B cell (primary cell): ENCODE data around the gene PLEKHH2. TPM values are rescaled to one million over a fixed set of nuclear protein-coding genes. Genes with fewer than 3 reads are reported as not detected.

Experiments
- ATAC-seq: fragments of 200-7000 bp; cut with Tn5 transposase; one replicate; pipeline ENCODE4 v1.10.0; 2021; ENCODE audit warnings: low read depth, mild to moderate bottlenecking, moderate number of reproducible peaks, moderate library complexity
- CTCF ChIA-PET: fragments of 350-600 bp; sonication (Branson Sonifier 250); formaldehyde crosslinking; loops from one replicate; lab custom pipeline; 2021; ENCODE audit warnings: antibody characterized with exemption, inconsistent platforms; lab: Charles Lee
- POLR2A ChIA-PET: fragments of 350-600 bp; sonication (Branson Sonifier 250); formaldehyde crosslinking; loops from one replicate; lab custom pipeline; 2021; ENCODE audit warnings: antibody characterized with exemption; lab: Charles Lee
- DNase-seq: peaks from one replicate; pipeline ENCODE4 v3.0.0; 2013
- H2AFZ ChIP-seq: 2 replicates; pipeline ENCODE4 v1.6.1; 2012; ENCODE audit warnings: mild to moderate bottlenecking, low read depth, low read length; ENCODE audit not compliant: insufficient read depth, poor library complexity, severe bottlenecking
- H3K27ac ChIP-seq, 2 donors: 1 replicate in 1 of 2; 2 replicates in 1 of 2; pipeline ENCODE4 v1.5.1; 2012 to 2013; ENCODE audit warnings: low read length in 2 of 2, mild to moderate bottlenecking in 2 of 2, moderate library complexity in 1 of 2
- H3K27me3 ChIP-seq, 4 experiments: fragments of 200-600 bp in 1 of 4; sonication (generic) in 1 of 4; replicated peaks in 1 of 4; 1 replicate in 2 of 4; 2 replicates in 2 of 4; pipeline versions ENCODE4 v1.6.1 to v1.7.0; 2013 to 2016; ENCODE audit warnings: low read length in 3 of 4, mild to moderate bottlenecking in 2 of 4, mixed read lengths in 1 of 4, moderate library complexity in 1 of 4; ENCODE audit not compliant: insufficient read depth in 4 of 4, control insufficient read depth in 3 of 4; ENCODE audit errors: control extremely low read depth in 1 of 4
- H3K36me3 ChIP-seq, 2 experiments: replicated peaks in 1 of 2; 1 replicate in 1 of 2; 2 replicates in 1 of 2; pipeline versions ENCODE4 v1.6.1 to v1.7.1; 2013; ENCODE audit warnings: low read length in 1 of 2; ENCODE audit not compliant: insufficient read depth in 2 of 2, control insufficient read depth in 1 of 2; ENCODE audit errors: control extremely low read depth in 1 of 2, extremely low read depth in 1 of 2
- H3K4me1 ChIP-seq, 2 donors: fragments of 200-600 bp in 1 of 2; sonication (generic) in 1 of 2; 1 replicate in 1 of 2; 2 replicates in 1 of 2; pipeline versions ENCODE4 v1.5.1 to v1.6.1; 2013 to 2017; ENCODE audit warnings: low read length in 2 of 2; ENCODE audit not compliant: control insufficient read depth in 2 of 2, insufficient read depth in 2 of 2
- H3K4me2 ChIP-seq: replicated peaks from 2 replicates; pipeline ENCODE3; 2012; ENCODE audit warnings: mild to moderate bottlenecking, low read depth, low read length; ENCODE audit not compliant: poor library complexity, severe bottlenecking
- H3K4me3 ChIP-seq, 5 experiments: fragments of 200-600 bp in 1 of 5; sonication (generic) in 1 of 5; 1 replicate in 3 of 5; 2 replicates in 2 of 5; pipeline versions ENCODE4 v1.5.1 to v1.7.0; 2011 to 2016; ENCODE audit warnings: low read length in 4 of 5, mild to moderate bottlenecking in 4 of 5, low read depth in 2 of 5, control low read depth in 1 of 5, moderate library complexity in 1 of 5; ENCODE audit not compliant: insufficient read depth in 1 of 5; ENCODE audit errors: control extremely low read depth in 1 of 5, extremely low read depth in 1 of 5
- H3K79me2 ChIP-seq: fragments of 200-600 bp; sonication (generic); one replicate; pipeline ENCODE4 v1.6.0; 2016; ENCODE audit warnings: low read length; ENCODE audit not compliant: control insufficient read depth, insufficient read depth
- H3K9ac ChIP-seq: fragments of 200-600 bp; sonication (generic); 2 replicates; pipeline ENCODE4 v1.6.1; 2017; ENCODE audit warnings: mild to moderate bottlenecking, low read length, moderate library complexity
- H3K9me3 ChIP-seq, 3 donors: one replicate each; pipeline versions ENCODE4 v1.6.1 to v1.7.1; 2013; ENCODE audit warnings: low read length in 2 of 3; ENCODE audit not compliant: control insufficient read depth in 2 of 3, insufficient read depth in 1 of 3; ENCODE audit errors: control extremely low read depth in 1 of 3
- H4K20me1 ChIP-seq: 2 replicates; pipeline ENCODE4 v1.6.0; 2012; ENCODE audit warnings: mild to moderate bottlenecking, low read length; ENCODE audit not compliant: insufficient read depth, control insufficient read depth, poor library complexity, severe bottlenecking
- H3K27ac Mint-ChIP-seq: one replicate; pipeline ENCODE4 v1.8.0; 2021; ENCODE audit warnings: mixed read lengths
- H3K27me3 Mint-ChIP-seq: one replicate; pipeline ENCODE4 v1.8.0; 2021; ENCODE audit warnings: mixed read lengths
- H3K4me1 Mint-ChIP-seq: one replicate; pipeline ENCODE4 v1.8.0; 2021; ENCODE audit warnings: mixed read lengths
- H3K4me3 Mint-ChIP-seq: one replicate; pipeline ENCODE4 v1.8.0; 2021; ENCODE audit warnings: mixed read lengths
- H3K9me3 Mint-ChIP-seq: one replicate; pipeline ENCODE4 v1.8.0; 2022; ENCODE audit warnings: mixed read lengths; ENCODE audit not compliant: insufficient read depth
- CTCF ChIP-seq: fragments of 200-600 bp; IDR thresholded peaks from one replicate; pipeline ENCODE4 v1.8.0; 2022; ENCODE audit warnings: antibody characterized with exemption, mild to moderate bottlenecking
- EZH2 ChIP-seq: IDR thresholded peaks from 2 replicates; pipeline ENCODE4 v1.6.1; 2012; ENCODE audit warnings: borderline replicate concordance, low read depth, mild to moderate bottlenecking, moderate library complexity, low read length; ENCODE audit not compliant: insufficient read depth, poor library complexity, severe bottlenecking
- WGBS: methylation state at CpG from one replicate; pipeline ENCODE4 v1.1.5; 2013; ENCODE audit warnings: missing lambda C conversion rate; ENCODE audit not compliant: insufficient coverage; 5-methylcytosine and 5-hydroxymethylcytosine counted together
- intact Hi-C: fragments of 100-400 bp; cut with micrococcal nuclease; formaldehyde crosslinking; loops from one replicate; pipeline ENCODE4 v1.10.0; 2022
- polyA plus RNA-seq: library from polyadenylated mRNA; depleted of rRNA; stranded (reverse); fragments of >200 nt; gene quantifications from 2 replicates; pipeline ENCODE4 v1.2.3, GENCODE V29; 2012
- total RNA-seq, 2 donors: library from RNA; stranded (reverse); fragments of 120-200 nt in 1 of 2; gene quantifications; 1 replicate in 1 of 2; 2 replicates in 1 of 2; pipeline versions ENCODE4 v1.2.3 to v1.2.4, GENCODE V29; 2013 to 2022

Gene PLEKHH2
- total and polyA plus RNA-seq, 2 donors (not counting 1 experiment from before 2014, with no cell fraction given), result 0.17 to 0.19 TPM

- H4K20me1 ChIP-seq, result no peaks in the 10 kb centered on the region
- peak overlapping the region in 1 of 2 donors; percentile 69 for H3K27ac ChIP-seq
- peaks cover 13% of the 10 kb centered on the region for H3K27me3 Mint-ChIP-seq
- H3K27ac Mint-ChIP-seq, result peak overlapping the region; percentile 21
- POLR2A ChIA-PET, result interaction anchor here (0.6 kb wide), 1 partner anchor 453 kb away, joined by 3 read pairs; no protein-coding TSS in a partner anchor
- TF ChIP-seq CTCF, result no peak
- TF ChIP-seq EZH2, result no peak
- H3K4me1 Mint-ChIP-seq, result peaks cover 13% of the 10 kb centered on the region
- no peaks in the 10 kb centered on the region for H3K27me3 ChIP-seq
- H3K4me1 ChIP-seq, result peaks cover 0 to 11% of the 10 kb centered on the region in 2 donors
- peak overlapping the region; percentile 92 for H2AFZ ChIP-seq
- peak overlapping the region; percentile 98 for H3K4me3 Mint-ChIP-seq
- WGBS, result 66% methylated on average over 3 of the region's 7 CpGs
- peak overlapping the region; percentile 89 for H3K9ac ChIP-seq
- CTCF ChIA-PET, result interaction anchor here (1.0 kb wide), 1 partner anchor 60 kb away, joined by 3 read pairs; no protein-coding TSS in a partner anchor
- no peaks in the 10 kb centered on the region for H3K9me3 ChIP-seq
- peak; percentile 11 for DNase-seq
- intact Hi-C loops, result loop anchor here (2.0 to 5.0 kb wide), 4 partner anchors 223 to 1414 kb away; partner anchors contain the start of genes CAMKMT, COX7A2L, LRPPRC and PREPL
- no peaks in the 10 kb centered on the region for H3K36me3 ChIP-seq
- H3K4me2 ChIP-seq, result peak overlapping the region; percentile 87
- no peak for ATAC-seq
- H3K79me2 ChIP-seq, result no peaks in the 10 kb centered on the region
- H3K4me3 ChIP-seq, result peak overlapping the region in 4 of 5 experiments; percentile 76 to 89 (median 86)
- H3K9me3 Mint-ChIP-seq, result no peaks in the 10 kb centered on the region
Observed at GRCh38 chr2:43774617-43775016, 137.6 kb downstream of the PLEKHH2 start.

GRCh38 chr2:43776324-43776723, 139.3 kb downstream of the PLEKHH2 start:
- Histone ChIP-seq H3K4me1 (peaks cover 0 to 11% of the 10 kb centered on the region in 2 donors), H3K27me3 (no peaks in the 10 kb centered on the region), H3K9me3 (no peaks in the 10 kb centered on the region), H3K9ac (no peak overlapping the region), H3K4me3 (no peak overlapping the region), H2AFZ (no peak overlapping the region), H3K79me2 (no peaks in the 10 kb centered on the region), H4K20me1 (no peaks in the 10 kb centered on the region), H3K4me2 (no peak overlapping the region), H3K27ac (no peak overlapping the region), H3K36me3 (no peaks in the 10 kb centered on the region)
- 78% methylated on average over 1 of the region's 1 CpG for WGBS
- POLR2A ChIA-PET, result no interaction called here
- TF ChIP-seq CTCF (no peak), EZH2 (no peak)
- no peak overlapping the region for H3K4me3 Mint-ChIP-seq
- CTCF ChIA-PET, result no interaction called here
- intact Hi-C loops, result no loop called here
- DNase-seq (no peak), ATAC-seq (no peak)
- peaks cover 7% of the 10 kb centered on the region for H3K27me3 Mint-ChIP-seq
- no peak overlapping the region for H3K27ac Mint-ChIP-seq
- H3K4me1 Mint-ChIP-seq, result peaks cover 13% of the 10 kb centered on the region
- H3K9me3 Mint-ChIP-seq, result no peaks in the 10 kb centered on the region
